ENCODE results near the gene ZNF292. TPM values are rescaled to one million over a fixed set of nuclear protein-coding genes. Genes with fewer than 3 reads are reported as not detected.
"Not testable (repeated sequence)": the region's sequence is repeated elsewhere in the genome, so short reads cannot be mapped to it uniquely, and the experiment has no call there.

The ZNF292 gene
- total RNA-seq = 10 to 100 TPM; 48.1 to 48.3 TPM

- CTCF ChIA-PET = interaction anchor here (1.3 to 1.5 kb wide), 4 partner anchors 27 to 318 kb away, joined by 4 read pairs; partner anchors contain the start of gene SLC35A1
- POLR2A ChIA-PET = interaction anchor here (1.4 kb wide), 1 partner anchor 27 kb away, joined by 4 read pairs; no protein-coding TSS in a partner anchor
These were observed at the start of gene ZNF292 for GRCh38 chr6:87154993-87155841. Gene ZNF292, plus strand, starts transcription at chr6:87155565. Its CDS starts 27 bp downstream, at chr6:87155592.

- ChIA-PET CTCF (interaction anchor here (0.6 to 0.7 kb wide), 2 partner anchors 27 to 133 kb away, joined by 3 read pairs; no protein-coding TSS in a partner anchor), POLR2A (interaction anchor here (0.6 kb wide), 1 partner anchor 10 kb away, joined by 3 read pairs; no protein-coding TSS in a partner anchor)
These were observed 49.5 kb upstream of the ZNF292 start for GRCh38 chr6:87105823-87106222.

DNA sequence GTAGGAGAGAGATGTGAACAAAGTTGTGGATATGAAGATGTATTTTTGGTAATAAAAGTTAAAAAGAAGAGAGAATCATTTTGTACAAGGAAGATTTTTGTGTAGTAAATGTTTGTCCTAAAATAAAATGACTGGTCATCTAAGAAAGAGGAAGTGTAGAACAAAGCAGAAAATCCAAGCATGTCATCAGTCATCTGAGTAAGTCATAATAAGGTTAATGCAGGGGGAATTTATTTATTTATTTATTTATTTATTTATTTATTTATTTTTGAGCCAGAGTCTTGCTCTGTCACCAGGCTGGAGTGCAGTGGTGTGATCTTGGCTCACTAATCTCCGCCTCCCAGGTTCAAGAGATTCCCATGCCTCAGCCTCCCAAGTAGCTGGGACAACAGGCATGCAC, 44.7 kb upstream of the ZNF292 start:
- CTCF ChIA-PET = no interaction called here
- POLR2A ChIA-PET = no interaction called here

GRCh38 chr6:87115402-87116135, 39.8 kb upstream of the ZNF292 start:
- CTCF ChIA-PET = interaction anchor here (0.8 to 1.4 kb wide), 2 partner anchors 23 to 54 kb away, joined by 3 read pairs; no protein-coding TSS in a partner anchor
- POLR2A ChIA-PET = interaction anchor here (0.6 kb wide), 1 partner anchor 10 kb away, joined by 3 read pairs; no protein-coding TSS in a partner anchor

GRCh38 chr6:87116922-87117321, 38.4 kb upstream of the ZNF292 start:
- CTCF ChIA-PET = interaction anchor here (1.4 kb wide), 1 partner anchor 52 kb away, joined by 3 read pairs; no protein-coding TSS in a partner anchor
- POLR2A ChIA-PET = no interaction called here

- ChIA-PET CTCF (no interaction called here), POLR2A (no interaction called here)
These were observed 37.3 kb upstream of the ZNF292 start for GRCh38 chr6:87118054-87118453.

GRCh38 chr6:87122477-87122876, 32.9 kb upstream of the ZNF292 start:
- ChIA-PET CTCF (no interaction called here), POLR2A (no interaction called here)

DNA sequence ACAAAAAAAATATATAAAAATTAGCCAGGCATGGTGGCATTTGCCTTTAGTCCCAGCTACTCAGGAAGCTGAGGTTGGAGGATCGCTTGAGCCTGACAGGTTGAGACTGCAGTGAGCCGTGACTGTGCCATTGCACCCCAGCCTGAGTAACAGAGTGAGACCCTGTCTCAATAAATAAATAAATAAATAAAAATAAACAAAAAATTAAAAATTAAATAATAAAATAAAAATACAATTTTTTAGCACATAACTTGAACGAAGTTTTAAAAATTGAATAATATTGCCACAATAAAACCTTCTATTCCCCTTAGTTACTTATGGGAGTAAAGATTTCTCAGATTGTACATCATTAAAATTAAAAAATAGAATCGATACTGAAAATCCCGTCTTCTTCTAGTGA, 31.3 kb upstream of the ZNF292 start:
- ChIA-PET POLR2A (no interaction called here), CTCF (no interaction called here)

DNA sequence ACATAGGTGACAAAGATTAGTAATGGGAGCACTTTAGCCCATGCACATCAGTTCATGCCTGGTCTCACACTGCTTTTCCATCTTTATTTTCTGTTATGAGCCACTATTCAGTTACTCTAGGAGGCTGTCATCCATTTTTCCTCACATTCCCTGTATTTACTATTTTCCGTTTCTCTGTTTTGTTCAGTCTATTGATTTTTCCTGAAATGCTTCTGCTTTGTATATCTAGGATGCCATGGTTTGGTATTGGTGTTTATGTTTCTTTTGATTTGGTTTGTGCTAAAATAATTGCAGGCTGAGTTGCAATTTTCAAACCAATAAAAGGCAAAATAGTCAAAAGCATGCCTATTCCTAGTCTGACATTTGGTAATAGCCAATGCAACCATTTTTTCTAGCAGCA, 28.9 kb upstream of the ZNF292 start:
- CTCF ChIA-PET = no interaction called here

DNA sequence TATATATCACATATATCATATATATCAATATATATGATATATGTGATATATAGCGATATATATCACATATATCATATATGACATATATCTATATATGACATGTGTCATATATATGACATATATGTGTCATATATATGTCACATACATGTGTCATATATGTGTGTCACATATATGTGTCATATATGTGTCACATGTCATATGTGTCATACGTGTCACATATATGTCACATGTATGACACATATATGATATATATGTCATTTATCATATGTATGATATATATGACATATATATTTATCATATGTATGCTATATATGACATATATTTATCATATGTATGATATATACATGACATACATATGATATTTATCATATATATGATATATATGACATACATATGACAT, 27.6 kb upstream of the ZNF292 start:
- ChIA-PET CTCF (no interaction called here), POLR2A (no interaction called here)

More for the DNA sequence above, 28.9 kb upstream of the ZNF292 start:
- POLR2A ChIA-PET = no interaction called here

- ChIA-PET CTCF (no interaction called here), POLR2A (no interaction called here)
These were observed 18.4 kb upstream of the ZNF292 start for GRCh38 chr6:87136963-87137362.

DNA sequence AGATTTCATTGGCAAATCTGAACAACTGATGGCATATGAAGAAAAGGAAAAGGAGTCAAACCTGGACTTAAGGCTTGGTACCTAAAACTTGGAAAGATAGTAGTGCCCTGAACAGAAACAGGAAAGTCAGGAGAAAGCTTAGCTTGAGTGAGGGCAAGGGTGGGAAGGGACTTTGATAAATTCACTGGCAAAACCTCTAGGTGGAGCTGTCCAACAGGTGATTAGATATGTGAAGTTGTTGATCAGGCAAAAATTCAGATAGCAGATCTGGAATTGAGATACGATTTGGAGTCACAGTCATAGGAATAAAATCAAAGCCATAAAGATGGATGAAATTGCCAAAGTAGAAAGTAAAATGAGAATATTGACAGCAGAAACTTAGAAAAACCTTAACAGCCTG, 16.1 kb upstream of the ZNF292 start:
- CTCF ChIA-PET = interaction anchor here (0.7 to 1.5 kb wide), 7 partner anchors 9 to 199 kb away, joined by 3 read pairs; no protein-coding TSS in a partner anchor
- POLR2A ChIA-PET = no interaction called here

DNA sequence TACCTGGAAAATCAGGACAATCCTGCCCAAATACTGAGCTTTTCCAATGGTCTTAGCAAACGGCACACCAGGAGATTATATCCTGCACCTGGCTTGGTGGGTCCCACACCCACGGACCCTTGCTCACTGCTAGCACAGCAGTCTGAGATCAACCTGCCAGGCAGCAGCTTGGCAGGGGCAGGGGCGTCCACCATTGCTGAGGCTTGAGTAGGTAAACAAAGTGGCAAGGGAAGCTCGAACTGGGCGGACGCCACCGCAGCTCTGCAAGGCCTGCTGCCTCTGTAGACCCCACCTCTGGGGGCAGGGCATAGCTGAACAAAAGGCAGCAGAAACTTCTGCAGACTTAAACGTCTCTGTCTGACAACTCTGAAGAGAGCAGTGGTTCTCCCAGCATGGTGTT, 15.4 kb upstream of the ZNF292 start:
- POLR2A ChIA-PET = not testable (repeated sequence)
- CTCF ChIA-PET = interaction anchor here (1.0 to 1.5 kb wide), 6 partner anchors 12 to 199 kb away, joined by 3 to 4 read pairs (median 3); partner anchors contain the start of gene SMIM8

DNA sequence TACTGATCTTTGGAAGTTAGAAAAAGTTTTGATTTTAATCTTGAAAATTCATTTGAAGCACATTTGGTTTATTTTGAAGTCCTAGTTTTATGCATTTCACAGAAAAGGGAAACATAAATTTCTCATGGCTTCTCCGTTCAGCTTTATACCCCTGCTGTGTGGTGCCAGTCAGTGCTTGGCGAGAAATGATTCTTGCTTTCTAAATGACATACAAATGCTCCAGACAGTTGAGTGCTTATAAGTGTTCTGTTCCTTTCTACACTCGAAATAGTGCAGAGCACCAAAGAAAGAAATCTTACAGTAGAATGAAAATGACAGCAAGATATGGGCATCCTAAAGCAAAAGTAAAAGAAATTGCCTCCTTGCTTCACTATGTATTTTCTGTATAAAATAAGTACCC, 9.0 kb upstream of the ZNF292 start:
- CTCF ChIA-PET = interaction anchor here (1.0 kb wide), 1 partner anchor 67 kb away, joined by 3 read pairs; no protein-coding TSS in a partner anchor
- POLR2A ChIA-PET = no interaction called here

- ChIA-PET CTCF (no interaction called here), POLR2A (no interaction called here)
These were observed 5.0 kb upstream of the ZNF292 start for GRCh38 chr6:87150406-87150805.

GRCh38 chr6:87151471-87151780, 3.9 kb upstream of the ZNF292 start:
- POLR2A ChIA-PET = no interaction called here
- CTCF ChIA-PET = no interaction called here

GRCh38 chr6:87151781-87152525, 3.4 kb upstream of the ZNF292 start:
- POLR2A ChIA-PET = interaction anchor here (0.6 kb wide), 1 partner anchor 415 kb away, joined by 10 read pairs; no protein-coding TSS in a partner anchor
- CTCF ChIA-PET = interaction anchor here (0.8 kb wide), 1 partner anchor 12 kb away, joined by 4 read pairs; no protein-coding TSS in a partner anchor

DNA sequence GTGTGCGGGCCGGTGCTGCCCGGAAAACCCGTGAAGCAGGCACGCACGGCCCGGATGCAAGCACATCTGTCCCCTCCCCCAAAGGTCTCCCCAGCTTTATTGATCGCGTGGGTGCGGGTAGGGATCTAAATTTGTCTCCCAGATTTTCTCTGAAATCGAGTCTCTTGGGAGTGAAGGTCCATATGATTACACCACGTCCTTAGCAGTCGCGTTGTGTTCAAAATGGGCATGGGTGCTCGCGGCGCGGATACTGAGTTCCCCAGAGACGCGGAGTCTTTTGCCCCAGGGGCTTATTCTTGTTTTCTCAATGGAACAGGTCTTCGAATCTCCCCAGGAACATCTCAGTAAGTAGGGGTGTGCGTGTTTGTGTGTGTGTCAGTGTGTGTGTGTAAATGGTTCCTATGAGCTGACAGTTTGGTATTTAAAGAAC, 2.8 kb upstream of the ZNF292 start:
- CTCF ChIA-PET = interaction anchor here (0.8 kb wide), 1 partner anchor 12 kb away, joined by 4 read pairs; no protein-coding TSS in a partner anchor
- POLR2A ChIA-PET = interaction anchor here (0.6 kb wide), 1 partner anchor 414 kb away, joined by 10 read pairs; no protein-coding TSS in a partner anchor

DNA sequence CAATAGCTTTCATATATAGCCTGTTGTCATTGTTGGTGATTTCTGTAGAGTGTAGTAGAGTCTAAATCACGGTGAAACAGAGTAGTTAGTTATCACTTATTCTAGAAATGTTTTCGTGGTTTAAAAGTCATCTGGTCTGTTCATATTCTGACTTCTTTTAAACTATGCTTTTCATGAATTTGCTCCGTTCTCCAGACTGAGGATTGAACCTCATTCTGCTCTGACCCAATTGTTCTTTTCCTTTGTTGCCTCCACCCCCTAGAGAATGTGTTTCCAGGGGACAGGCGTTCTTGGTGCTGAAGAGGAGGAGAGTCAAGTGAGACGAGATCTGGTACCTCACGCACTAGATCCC, 748 bp upstream of the ZNF292 start:
- POLR2A ChIA-PET = interaction anchor here (0.7 kb wide), 2 partner anchors 254 to 1476 kb away, joined by 3 read pairs; no protein-coding TSS in a partner anchor
- CTCF ChIA-PET = interaction anchor here (1.5 kb wide), 1 partner anchor 42 kb away, joined by 4 read pairs; no protein-coding TSS in a partner anchor
